Measurements from ENCODE around the gene RAB4A. TPM values are rescaled to one million over a fixed set of nuclear protein-coding genes. Genes with fewer than 3 reads are reported as not detected.
A peak's percentile ranks its signal among the peaks of the same experiment; 100 is the strongest.

Gene RAB4A
- total and polyA plus RNA-seq, 9 of the 15 experiments (the other 6 are each of a cell fraction or from before 2014, with no cell fraction given) = 8.3 to 61.0 (median 26.7) TPM

DNA sequence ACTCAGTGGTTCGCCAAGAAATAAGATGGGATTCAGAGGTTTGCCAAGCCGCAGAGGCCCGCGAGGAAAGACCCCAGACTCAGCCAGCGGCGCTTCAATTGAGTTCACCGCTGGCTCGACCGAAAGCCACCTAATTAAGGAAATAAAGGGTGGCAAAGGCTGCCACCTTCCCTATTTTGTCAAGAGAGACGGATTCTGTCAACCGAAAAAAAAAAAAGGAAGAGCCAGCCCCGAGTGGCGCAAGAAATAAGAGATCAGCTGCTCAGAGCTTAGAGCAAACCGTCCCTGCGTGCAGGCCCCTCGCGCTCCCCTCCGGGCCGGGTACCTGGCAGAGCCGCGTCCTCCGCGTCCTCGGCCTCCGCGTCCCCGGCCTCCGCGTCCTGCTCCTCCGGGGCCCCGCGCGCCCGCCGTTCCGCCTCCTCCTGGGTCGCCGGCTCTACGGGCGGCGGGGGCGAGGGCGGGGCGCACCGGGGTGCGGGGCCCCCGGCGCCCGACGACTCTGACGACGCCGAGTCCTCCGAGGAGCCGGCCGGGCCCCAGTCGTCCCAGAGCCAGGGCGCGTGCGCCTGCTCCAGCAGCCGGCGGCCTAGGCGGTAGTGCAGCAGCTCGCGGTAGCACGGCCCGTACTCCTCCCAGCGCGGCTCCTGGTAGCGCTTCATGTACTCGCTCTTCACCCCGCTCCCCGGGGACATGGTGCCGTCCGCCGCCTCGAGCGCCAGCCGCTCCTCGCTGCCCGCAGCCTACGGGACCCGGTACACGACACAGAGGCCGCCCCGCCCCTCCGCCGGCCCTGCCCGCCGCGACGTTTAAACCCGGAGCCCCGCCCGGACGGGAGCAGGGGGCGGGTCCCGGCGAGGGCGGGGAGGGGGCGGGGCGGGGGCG, 71.1 kb downstream of the RAB4A start (continued):
- TF ChIP-seq, protein P1, sequence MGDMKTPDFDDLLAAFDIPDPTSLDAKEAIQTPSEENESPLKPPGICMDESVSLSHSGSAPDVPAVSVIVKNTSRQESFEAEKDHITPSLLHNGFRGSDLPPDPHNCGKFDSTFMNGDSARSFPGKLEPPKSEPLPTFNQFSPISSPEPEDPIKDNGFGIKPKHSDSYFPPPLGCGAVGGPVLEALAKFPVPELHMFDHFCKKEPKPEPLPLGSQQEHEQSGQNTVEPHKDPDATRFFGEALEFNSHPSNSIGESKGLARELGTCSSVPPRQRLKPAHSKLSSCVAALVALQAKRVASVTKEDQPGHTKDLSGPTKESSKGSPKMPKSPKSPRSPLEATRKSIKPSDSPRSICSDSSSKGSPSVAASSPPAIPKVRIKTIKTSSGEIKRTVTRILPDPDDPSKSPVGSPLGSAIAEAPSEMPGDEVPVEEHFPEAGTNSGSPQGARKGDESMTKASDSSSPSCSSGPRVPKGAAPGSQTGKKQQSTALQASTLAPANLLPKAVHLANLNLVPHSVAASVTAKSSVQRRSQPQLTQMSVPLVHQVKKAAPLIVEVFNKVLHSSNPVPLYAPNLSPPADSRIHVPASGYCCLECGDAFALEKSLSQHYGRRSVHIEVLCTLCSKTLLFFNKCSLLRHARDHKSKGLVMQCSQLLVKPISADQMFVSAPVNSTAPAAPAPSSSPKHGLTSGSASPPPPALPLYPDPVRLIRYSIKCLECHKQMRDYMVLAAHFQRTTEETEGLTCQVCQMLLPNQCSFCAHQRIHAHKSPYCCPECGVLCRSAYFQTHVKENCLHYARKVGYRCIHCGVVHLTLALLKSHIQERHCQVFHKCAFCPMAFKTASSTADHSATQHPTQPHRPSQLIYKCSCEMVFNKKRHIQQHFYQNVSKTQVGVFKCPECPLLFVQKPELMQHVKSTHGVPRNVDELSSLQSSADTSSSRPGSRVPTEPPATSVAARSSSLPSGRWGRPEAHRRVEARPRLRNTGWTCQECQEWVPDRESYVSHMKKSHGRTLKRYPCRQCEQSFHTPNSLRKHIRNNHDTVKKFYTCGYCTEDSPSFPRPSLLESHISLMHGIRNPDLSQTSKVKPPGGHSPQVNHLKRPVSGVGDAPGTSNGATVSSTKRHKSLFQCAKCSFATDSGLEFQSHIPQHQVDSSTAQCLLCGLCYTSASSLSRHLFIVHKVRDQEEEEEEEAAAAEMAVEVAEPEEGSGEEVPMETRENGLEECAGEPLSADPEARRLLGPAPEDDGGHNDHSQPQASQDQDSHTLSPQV (IDR thresholded peaks at IDR 0.05) = peak; percentile 50; the same call in 1 of the 2 replicates
- TF ChIP-seq, protein P2, sequence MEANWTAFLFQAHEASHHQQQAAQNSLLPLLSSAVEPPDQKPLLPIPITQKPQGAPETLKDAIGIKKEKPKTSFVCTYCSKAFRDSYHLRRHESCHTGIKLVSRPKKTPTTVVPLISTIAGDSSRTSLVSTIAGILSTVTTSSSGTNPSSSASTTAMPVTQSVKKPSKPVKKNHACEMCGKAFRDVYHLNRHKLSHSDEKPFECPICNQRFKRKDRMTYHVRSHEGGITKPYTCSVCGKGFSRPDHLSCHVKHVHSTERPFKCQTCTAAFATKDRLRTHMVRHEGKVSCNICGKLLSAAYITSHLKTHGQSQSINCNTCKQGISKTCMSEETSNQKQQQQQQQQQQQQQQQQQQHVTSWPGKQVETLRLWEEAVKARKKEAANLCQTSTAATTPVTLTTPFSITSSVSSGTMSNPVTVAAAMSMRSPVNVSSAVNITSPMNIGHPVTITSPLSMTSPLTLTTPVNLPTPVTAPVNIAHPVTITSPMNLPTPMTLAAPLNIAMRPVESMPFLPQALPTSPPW (CRISPR knock-in tag; IDR thresholded peaks at IDR 0.05) = peak; percentile 95
- TF ChIP-seq FOXJ3 (CRISPR knock-in tag; IDR thresholded peaks at IDR 0.05) (no peak), NR4A1 (CRISPR knock-in tag; IDR thresholded peaks at IDR 0.05) (no peak), NR4A1 (tag; IDR thresholded peaks at IDR 0.05) (no peak), DNMT1 (IDR thresholded peaks at IDR 0.05) (no peak), SRSF3 (IDR thresholded peaks at IDR 0.05; ENCODE audit: insufficient read depth, low read length) (no peak), ZKSCAN8 (CRISPR knock-in tag; IDR thresholded peaks at IDR 0.05) (no peak), GATAD2B (IDR thresholded peaks at IDR 0.05; ENCODE audit: borderline replicate concordance) (peak; percentile 77), FOXA1 (IDR thresholded peaks at IDR 0.05; ENCODE audit: borderline replicate concordance) (no peak), ZNF79 (CRISPR knock-in tag; IDR thresholded peaks at IDR 0.05; ENCODE audit: low read depth) (no peak), ARHGAP35 (IDR thresholded peaks at IDR 0.05; ENCODE audit: partially characterized antibody) (no peak), KDM2B (CRISPR knock-in tag; IDR thresholded peaks at IDR 0.05) (0 out of 2 replicates have a peak, but pooled peaks have one; percentile 18), RAD21 (CRISPR knock-in tag; conservative IDR thresholded peaks at IDR 0.05 in 1 of 2, IDR thresholded peaks at IDR 0.05 in 1 of 2) (no peak)
- TF ChIP-seq, protein P3, sequence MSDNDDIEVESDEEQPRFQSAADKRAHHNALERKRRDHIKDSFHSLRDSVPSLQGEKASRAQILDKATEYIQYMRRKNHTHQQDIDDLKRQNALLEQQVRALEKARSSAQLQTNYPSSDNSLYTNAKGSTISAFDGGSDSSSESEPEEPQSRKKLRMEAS (CRISPR knock-in tag; IDR thresholded peaks at IDR 0.05) = peak; percentile 80
- TF ChIP-seq, protein P4, sequence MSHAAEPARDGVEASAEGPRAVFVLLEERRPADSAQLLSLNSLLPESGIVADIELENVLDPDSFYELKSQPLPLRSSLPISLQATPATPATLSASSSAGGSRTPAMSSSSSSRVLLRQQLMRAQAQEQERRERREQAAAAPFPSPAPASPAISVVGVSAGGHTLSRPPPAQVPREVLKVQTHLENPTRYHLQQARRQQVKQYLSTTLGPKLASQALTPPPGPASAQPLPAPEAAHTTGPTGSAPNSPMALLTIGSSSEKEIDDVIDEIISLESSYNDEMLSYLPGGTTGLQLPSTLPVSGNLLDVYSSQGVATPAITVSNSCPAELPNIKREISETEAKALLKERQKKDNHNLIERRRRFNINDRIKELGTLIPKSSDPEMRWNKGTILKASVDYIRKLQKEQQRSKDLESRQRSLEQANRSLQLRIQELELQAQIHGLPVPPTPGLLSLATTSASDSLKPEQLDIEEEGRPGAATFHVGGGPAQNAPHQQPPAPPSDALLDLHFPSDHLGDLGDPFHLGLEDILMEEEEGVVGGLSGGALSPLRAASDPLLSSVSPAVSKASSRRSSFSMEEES (CRISPR knock-in tag; IDR thresholded peaks at IDR 0.05) = no peak
- TF ChIP-seq, protein P5, sequence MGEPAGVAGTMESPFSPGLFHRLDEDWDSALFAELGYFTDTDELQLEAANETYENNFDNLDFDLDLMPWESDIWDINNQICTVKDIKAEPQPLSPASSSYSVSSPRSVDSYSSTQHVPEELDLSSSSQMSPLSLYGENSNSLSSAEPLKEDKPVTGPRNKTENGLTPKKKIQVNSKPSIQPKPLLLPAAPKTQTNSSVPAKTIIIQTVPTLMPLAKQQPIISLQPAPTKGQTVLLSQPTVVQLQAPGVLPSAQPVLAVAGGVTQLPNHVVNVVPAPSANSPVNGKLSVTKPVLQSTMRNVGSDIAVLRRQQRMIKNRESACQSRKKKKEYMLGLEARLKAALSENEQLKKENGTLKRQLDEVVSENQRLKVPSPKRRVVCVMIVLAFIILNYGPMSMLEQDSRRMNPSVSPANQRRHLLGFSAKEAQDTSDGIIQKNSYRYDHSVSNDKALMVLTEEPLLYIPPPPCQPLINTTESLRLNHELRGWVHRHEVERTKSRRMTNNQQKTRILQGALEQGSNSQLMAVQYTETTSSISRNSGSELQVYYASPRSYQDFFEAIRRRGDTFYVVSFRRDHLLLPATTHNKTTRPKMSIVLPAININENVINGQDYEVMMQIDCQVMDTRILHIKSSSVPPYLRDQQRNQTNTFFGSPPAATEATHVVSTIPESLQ (CRISPR knock-in tag; IDR thresholded peaks at IDR 0.05) = no peak; the same call in 1 of the 2 replicates
